Esophagus muscularis mucosa (tissue), 4 donors: ENCODE measurements around the gene GRID2. TPM values are rescaled to one million over a fixed set of nuclear protein-coding genes. Genes with fewer than 3 reads are reported as not detected.

Experiments
- DNase-seq: peaks from one replicate; pipeline ENCODE4 v3.0.0-alpha.2; 2017; ENCODE audit errors: extremely low spot score
- H3K27ac ChIP-seq, 4 donors: fragments of 200-600 bp; sonication (generic); replicated peaks in 1 of 4; 1 replicate in 3 of 4; 2 replicates in 1 of 4; pipeline ENCODE4 v1.5.1; 2016 to 2019; ENCODE audit warnings: mild to moderate bottlenecking in 1 of 4
- H3K27me3 ChIP-seq, 4 donors: fragments of 200-600 bp; sonication (generic); one replicate each; pipeline versions ENCODE4 v1.5.1 to v1.6.0; 2016 to 2019
- H3K36me3 ChIP-seq, 4 donors: fragments of 200-600 bp; sonication (generic); one replicate each; pipeline ENCODE4 v1.5.1; 2016 to 2019
- H3K4me1 ChIP-seq, 4 donors: fragments of 200-600 bp; sonication (generic); one replicate each; pipeline ENCODE4 v1.5.1; 2016 to 2019
- H3K4me3 ChIP-seq, 4 donors: fragments of 200-600 bp; sonication (generic); 1 replicate in 2 of 4; 2 replicates in 2 of 4; pipeline ENCODE4 v1.5.1; 2016 to 2019; ENCODE audit warnings: mild to moderate bottlenecking in 4 of 4, moderate library complexity in 1 of 4
- H3K9me3 ChIP-seq, 4 donors: fragments of 200-600 bp; sonication (generic); 1 replicate in 3 of 4; 2 replicates in 1 of 4; pipeline ENCODE4 v1.5.1; 2016 to 2019
- EP300 ChIP-seq: sonication (generic); formaldehyde crosslinking; IDR thresholded peaks from one replicate; pipeline ENCODE4 v1.6.1; 2017; ENCODE audit warnings: antibody characterized with exemption
- POLR2A ChIP-seq: fragments of 450-650 bp; IDR thresholded peaks from one replicate; pipeline ENCODE4 v1.6.1; 2017; ENCODE audit warnings: antibody characterized with exemption, moderate library complexity, mild to moderate bottlenecking, low read depth
- POLR2AphosphoS5 ChIP-seq, 2 donors: sonication (generic); formaldehyde crosslinking; IDR thresholded peaks; one replicate each; pipeline ENCODE4 v1.6.1; 2017; ENCODE audit warnings: antibody characterized with exemption in 2 of 2
- WGBS: methylation state at CpG from one replicate; pipeline ENCODE4 v1.1.5; 2018; 5-methylcytosine and 5-hydroxymethylcytosine counted together
- intact Hi-C: fragments of 100-400 bp; cut with DNase I; formaldehyde crosslinking; loops from one replicate; pipeline ENCODE4 v1.15.1; 2023
- small RNA-seq, 3 donors: library from RNA; depleted of rRNA; stranded (forward); fragments of <200 nt; gene quantifications; one replicate each; pipeline ENCODE3, GENCODE V24; 2016
- total RNA-seq, 4 donors: library from RNA; depleted of rRNA; stranded (reverse); fragments of >200 nt; gene quantifications; one replicate each; pipeline versions ENCODE4 v1.1.0 to v1.2.1, GENCODE V29; 2016
- TF ChIP-seq, protein P1 (sequence below), 3 experiments: fragments of 200-600 bp in 2 of 3; fragments of 450-650 bp in 1 of 3; sonication (generic) in 2 of 3; IDR thresholded peaks; one replicate each; pipeline ENCODE4 v1.5.1; 2017 to 2019; ENCODE audit warnings: antibody characterized with exemption in 3 of 3, mild to moderate bottlenecking in 2 of 3, moderate library complexity in 1 of 3

The GRID2 gene
- total RNA-seq, 4 donors from 2014 or later: 0.06 to 0.17 TPM; not detected in 2

DNA sequence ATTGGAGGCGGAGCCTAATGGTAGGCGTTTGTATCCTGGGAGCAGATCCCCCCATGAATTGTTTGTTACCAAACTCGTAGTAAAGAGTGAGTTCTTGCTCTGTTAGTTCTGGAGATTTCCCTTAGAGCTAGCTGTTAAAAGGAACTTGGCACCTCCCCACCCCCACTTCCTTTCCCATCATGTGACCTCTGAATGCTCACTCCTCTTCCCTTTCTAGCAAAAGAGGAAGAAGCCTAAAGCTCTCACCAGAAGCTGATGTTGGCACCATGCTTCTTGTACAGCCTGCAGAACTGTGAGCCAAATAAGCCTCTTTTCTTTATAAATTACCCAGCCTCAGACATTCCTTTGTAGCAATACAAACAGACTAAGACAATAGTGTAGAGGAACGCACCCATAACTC is 1511.0 kb downstream of the GRID2 start:
- peaks cover 6 to 12% (median 10%) of the 10 kb centered on the region in 4 donors for H3K4me1 ChIP-seq
- WGBS: 62% methylated on average over 4 of the region's 4 CpGs
- TF ChIP-seq EP300: no peak
- peak in 1 of 2 donors; percentile 19 for TF ChIP-seq POLR2AphosphoS5 (IDR thresholded peaks at IDR 0.05)
- TF ChIP-seq, protein P1, sequence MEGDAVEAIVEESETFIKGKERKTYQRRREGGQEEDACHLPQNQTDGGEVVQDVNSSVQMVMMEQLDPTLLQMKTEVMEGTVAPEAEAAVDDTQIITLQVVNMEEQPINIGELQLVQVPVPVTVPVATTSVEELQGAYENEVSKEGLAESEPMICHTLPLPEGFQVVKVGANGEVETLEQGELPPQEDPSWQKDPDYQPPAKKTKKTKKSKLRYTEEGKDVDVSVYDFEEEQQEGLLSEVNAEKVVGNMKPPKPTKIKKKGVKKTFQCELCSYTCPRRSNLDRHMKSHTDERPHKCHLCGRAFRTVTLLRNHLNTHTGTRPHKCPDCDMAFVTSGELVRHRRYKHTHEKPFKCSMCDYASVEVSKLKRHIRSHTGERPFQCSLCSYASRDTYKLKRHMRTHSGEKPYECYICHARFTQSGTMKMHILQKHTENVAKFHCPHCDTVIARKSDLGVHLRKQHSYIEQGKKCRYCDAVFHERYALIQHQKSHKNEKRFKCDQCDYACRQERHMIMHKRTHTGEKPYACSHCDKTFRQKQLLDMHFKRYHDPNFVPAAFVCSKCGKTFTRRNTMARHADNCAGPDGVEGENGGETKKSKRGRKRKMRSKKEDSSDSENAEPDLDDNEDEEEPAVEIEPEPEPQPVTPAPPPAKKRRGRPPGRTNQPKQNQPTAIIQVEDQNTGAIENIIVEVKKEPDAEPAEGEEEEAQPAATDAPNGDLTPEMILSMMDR (IDR thresholded peaks at IDR 0.05): no peak
- no peak for TF ChIP-seq POLR2A
- peaks cover 0 to 5% (median 0%) of the 10 kb centered on the region in 4 donors for H3K27me3 ChIP-seq
- H3K4me3 ChIP-seq: no peak overlapping the region
- H3K27ac ChIP-seq: no peak overlapping the region
- no peaks in the 10 kb centered on the region for H3K9me3 ChIP-seq
- no peaks in the 10 kb centered on the region for H3K36me3 ChIP-seq
- intact Hi-C loops: no loop called here
- DNase-seq: no peak

Small RNA genes within 50 kb of the gene (small RNA-seq; reads per million reads assigned to genes)
- gene RNA5SP164: 0 reads per million in 3 donors
